ENCODE measurements around the gene RFX1.

DNA sequence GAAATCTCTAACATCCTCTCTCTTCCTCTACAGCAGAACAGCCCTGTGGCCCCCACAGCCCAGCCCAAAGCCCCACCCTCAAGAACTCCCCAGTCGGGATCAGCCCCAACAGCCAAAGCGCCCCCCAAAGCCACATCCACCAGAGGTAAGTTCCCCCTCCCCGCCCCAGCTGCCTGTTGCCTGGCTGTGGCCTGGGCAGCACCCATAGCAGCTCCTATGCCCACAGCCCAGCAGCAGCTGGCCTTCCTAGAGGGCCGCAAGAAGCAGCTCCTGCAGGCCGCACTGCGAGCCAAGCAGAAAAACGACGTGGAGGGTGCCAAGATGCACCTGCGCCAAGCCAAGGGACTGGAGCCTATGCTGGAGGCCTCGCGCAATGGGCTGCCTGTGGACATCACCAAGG is 85.6 kb downstream of the RFX1 start:
- no peak for TF ChIP-seq SUZ12 (IDR thresholded peaks at IDR 0.05; ENCODE audit: extremely low read depth, insufficient read depth, insufficient read length)
- TF ChIP-seq ZNF274 (IDR thresholded peaks at IDR 0.05; ENCODE audit: low read depth, low read length), result no peak
